Transverse colon (tissue), 4 donors: ENCODE results near the gene UMOD.

ENCODE experiments used
- EP300 ChIP-seq: sonication (generic); formaldehyde crosslinking; IDR thresholded peaks from one replicate; pipeline ENCODE4 v1.6.1; 2017; ENCODE audit warnings: antibody characterized with exemption, low read depth
- POLR2A ChIP-seq: fragments of 450-650 bp; IDR thresholded peaks from one replicate; pipeline ENCODE4 v1.6.1; 2016; ENCODE audit warnings: antibody characterized with exemption, mild to moderate bottlenecking, moderate library complexity
- POLR2AphosphoS5 ChIP-seq, 3 donors: sonication (generic); formaldehyde crosslinking; IDR thresholded peaks; one replicate each; pipeline ENCODE4 v1.6.1; 2016; ENCODE audit warnings: antibody characterized with exemption in 3 of 3
- TF ChIP-seq, protein P1 (sequence below), 5 experiments: fragments of 200-600 bp in 3 of 5; fragments of 450-650 bp in 2 of 5; sonication (generic) in 3 of 5; IDR thresholded peaks; 1 replicate in 2 of 5; 2 replicates in 3 of 5; pipeline ENCODE4 v1.5.1; 2016 to 2017; ENCODE audit warnings: antibody characterized with exemption in 5 of 5, inconsistent platforms in 3 of 5, mild to moderate bottlenecking in 2 of 5, moderate library complexity in 1 of 5

DNA sequence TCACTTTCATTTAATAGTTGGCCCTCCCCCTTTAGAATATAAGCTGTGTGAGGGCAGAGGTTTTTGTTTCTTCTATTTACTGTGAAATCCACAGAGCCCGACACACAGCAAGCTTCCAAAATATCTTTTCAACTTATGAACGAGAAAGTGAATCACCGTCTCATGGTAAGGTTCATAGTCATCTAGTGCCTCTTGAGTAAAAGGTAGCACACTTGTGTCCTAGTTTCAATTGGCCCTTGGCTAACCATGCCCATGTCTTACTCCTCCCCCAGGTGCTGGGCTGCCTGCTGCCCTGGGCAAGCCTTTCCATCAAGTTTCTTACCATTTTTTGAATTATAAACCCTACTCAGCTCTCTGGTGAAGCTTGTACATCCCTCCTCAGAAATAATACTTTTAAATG lies 12.8 kb downstream of the UMOD start:
- TF ChIP-seq, protein P1, sequence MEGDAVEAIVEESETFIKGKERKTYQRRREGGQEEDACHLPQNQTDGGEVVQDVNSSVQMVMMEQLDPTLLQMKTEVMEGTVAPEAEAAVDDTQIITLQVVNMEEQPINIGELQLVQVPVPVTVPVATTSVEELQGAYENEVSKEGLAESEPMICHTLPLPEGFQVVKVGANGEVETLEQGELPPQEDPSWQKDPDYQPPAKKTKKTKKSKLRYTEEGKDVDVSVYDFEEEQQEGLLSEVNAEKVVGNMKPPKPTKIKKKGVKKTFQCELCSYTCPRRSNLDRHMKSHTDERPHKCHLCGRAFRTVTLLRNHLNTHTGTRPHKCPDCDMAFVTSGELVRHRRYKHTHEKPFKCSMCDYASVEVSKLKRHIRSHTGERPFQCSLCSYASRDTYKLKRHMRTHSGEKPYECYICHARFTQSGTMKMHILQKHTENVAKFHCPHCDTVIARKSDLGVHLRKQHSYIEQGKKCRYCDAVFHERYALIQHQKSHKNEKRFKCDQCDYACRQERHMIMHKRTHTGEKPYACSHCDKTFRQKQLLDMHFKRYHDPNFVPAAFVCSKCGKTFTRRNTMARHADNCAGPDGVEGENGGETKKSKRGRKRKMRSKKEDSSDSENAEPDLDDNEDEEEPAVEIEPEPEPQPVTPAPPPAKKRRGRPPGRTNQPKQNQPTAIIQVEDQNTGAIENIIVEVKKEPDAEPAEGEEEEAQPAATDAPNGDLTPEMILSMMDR (IDR thresholded peaks at IDR 0.05) = no peak
- no peak for TF ChIP-seq POLR2A
- TF ChIP-seq POLR2AphosphoS5 (IDR thresholded peaks at IDR 0.05) = no peak
- TF ChIP-seq EP300 = no peak
